PC-9 (cell line): ENCODE measurements around the gene CDC14B. TPM values are rescaled to one million over a fixed set of nuclear protein-coding genes. Genes with fewer than 3 reads are reported as not detected.

ENCODE experiments used
- BruUV-seq: library from RNA; stranded (reverse); fragments of 400-500 nt; replicated peaks from 2 replicates; lab custom pipeline; 2021; lab: Mats Ljungman, UMichigan
- CTCF ChIA-PET: fragments of 300-600 bp; sonication (Branson Sonifier 250); formaldehyde crosslinking; loops from one replicate; lab custom pipeline; 2022; ENCODE audit warnings: antibody characterized with exemption; lab: Charles Lee
- POLR2A ChIA-PET: fragments of 300-600 bp; sonication (Branson Sonifier 250); formaldehyde crosslinking; loops from one replicate; lab custom pipeline; 2022; ENCODE audit warnings: antibody characterized with exemption; ENCODE audit not compliant: unreplicated experiment; lab: Charles Lee
- DNase-seq, 2 experiments: peaks; one replicate each; pipeline versions ENCODE4 v3.0.0 to v3.0.0-alpha.2; 2015 to 2022; ENCODE audit warnings: mixed read lengths in 1 of 2
- H2AFZ ChIP-seq: fragments of 200-600 bp; sonication (generic); 2 replicates; pipeline ENCODE4 v1.8.1; 2017; ENCODE audit warnings: antibody characterized with exemption
- H3F3A ChIP-seq: fragments of 200-600 bp; sonication (generic); 2 replicates; pipeline ENCODE4 v1.8.1; 2017; ENCODE audit warnings: antibody characterized with exemption, mild to moderate bottlenecking, low read depth; ENCODE audit not compliant: insufficient read depth
- H3K27ac ChIP-seq: fragments of 200-600 bp; sonication (generic); 2 replicates; pipeline ENCODE4 v1.6.1; 2016; ENCODE audit warnings: mixed run types
- H3K27me3 ChIP-seq: fragments of 200-600 bp; sonication (generic); 2 replicates; pipeline ENCODE4 v1.6.1; 2016; ENCODE audit warnings: low read depth, mixed run types; ENCODE audit not compliant: insufficient read depth
- H3K36me3 ChIP-seq: fragments of 200-600 bp; sonication (generic); 2 replicates; pipeline ENCODE4 v1.6.1; 2016; ENCODE audit warnings: low read depth, mixed run types
- H3K4me1 ChIP-seq: fragments of 200-600 bp; sonication (generic); replicated peaks from 2 replicates; pipeline ENCODE4 v1.6.1; 2016; ENCODE audit warnings: mixed run types; ENCODE audit not compliant: insufficient read depth
- H3K4me2 ChIP-seq: fragments of 200-600 bp; sonication (generic); 2 replicates; pipeline ENCODE4 v1.6.1; 2017; ENCODE audit warnings: mixed run types
- H3K4me3 ChIP-seq: fragments of 200-600 bp; sonication (generic); 2 replicates; pipeline ENCODE4 v1.6.1; 2016; ENCODE audit warnings: mixed run types
- H3K79me2 ChIP-seq: fragments of 200-600 bp; sonication (generic); 2 replicates; pipeline ENCODE4 v1.6.1; 2017; ENCODE audit warnings: low read depth, mixed run types
- H3K9me2 ChIP-seq: fragments of 200-600 bp; sonication (generic); 2 replicates; pipeline ENCODE4 v1.8.1; 2017; ENCODE audit warnings: mild to moderate bottlenecking; ENCODE audit not compliant: insufficient read depth
- H3K9me3 ChIP-seq: fragments of 200-600 bp; sonication (generic); 2 replicates; pipeline ENCODE4 v1.8.1; 2016; ENCODE audit warnings: low read depth; ENCODE audit not compliant: insufficient read depth
- H4K20me1 ChIP-seq: fragments of 200-600 bp; sonication (generic); 2 replicates; pipeline ENCODE4 v1.8.1; 2017; ENCODE audit not compliant: insufficient read depth
- CTCF ChIP-seq: fragments of 200-600 bp; sonication (generic); conservative IDR thresholded peaks from 2 replicates; pipeline ENCODE4 v1.6.1; 2017; ENCODE audit warnings: mixed run types, antibody characterized with exemption, mild to moderate bottlenecking, moderate library complexity
- EZH2 ChIP-seq: fragments of 200-600 bp; sonication (generic); IDR thresholded peaks from 2 replicates; pipeline ENCODE4 v1.8.0; 2017; ENCODE audit warnings: antibody characterized with exemption, low read depth
- intact Hi-C: fragments of 100-400 bp; cut with micrococcal nuclease; formaldehyde crosslinking; loops from one replicate; pipeline ENCODE4 v1.10.0; 2022; ENCODE audit not compliant: unreplicated experiment
- total RNA-seq: library from RNA; stranded (reverse); gene quantifications from 2 replicates; pipeline ENCODE4 v1.2.3, GENCODE V29; 2021

The CDC14B gene
- total RNA-seq, 1 experiment from 2014 or later, result 47.2 TPM

GRCh38 chr9:96513622-96514021 lies 106.0 kb downstream of the CDC14B start:
- H3K4me3 ChIP-seq, result no peak overlapping the region
- TF ChIP-seq CTCF, result no peak
- H2AFZ ChIP-seq, result no peak overlapping the region
- H3K27ac ChIP-seq, result no peak overlapping the region
- no peak overlapping the region for H3K4me2 ChIP-seq
- H4K20me1 ChIP-seq, result no peaks in the 10 kb centered on the region
- intact Hi-C loops, result no loop called here
- POLR2A ChIA-PET, result interaction anchor here (0.6 kb wide), 1 partner anchor 130 kb away, joined by 4 read pairs; the partner anchor contains the start of gene SLC35D2
- H3K4me1 ChIP-seq, result no peaks in the 10 kb centered on the region
- H3K79me2 ChIP-seq, result no peaks in the 10 kb centered on the region
- CTCF ChIA-PET, result no interaction called here
- no peak for DNase-seq
- no peaks in the 10 kb centered on the region for H3K36me3 ChIP-seq
- no TSS peak for BruUV-seq
- H3K9me2 ChIP-seq, result no peaks in the 10 kb centered on the region
- H3K9me3 ChIP-seq, result no peaks in the 10 kb centered on the region
- H3F3A ChIP-seq, result no peaks in the 10 kb centered on the region
- H3K27me3 ChIP-seq, result no peaks in the 10 kb centered on the region

DNA sequence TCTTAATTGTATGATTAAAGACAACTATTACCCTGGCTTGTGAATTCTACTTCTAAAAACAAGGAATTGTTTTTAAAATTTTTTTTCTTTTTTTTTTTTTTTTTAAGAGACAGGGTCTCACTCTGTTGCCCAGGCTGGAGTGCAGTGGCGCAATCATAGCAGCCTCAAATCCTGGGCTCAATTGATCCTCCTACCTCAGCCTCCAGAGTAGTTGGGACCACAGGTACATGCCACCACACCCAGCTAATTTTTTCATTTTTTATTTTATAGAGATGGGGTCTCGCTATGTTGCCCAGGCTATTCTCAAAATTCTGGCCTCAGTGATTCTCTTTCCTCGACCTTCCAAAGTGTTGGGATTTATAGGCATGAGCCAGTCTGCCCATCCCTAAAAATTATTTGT lies 107.4 kb downstream of the CDC14B start:
- Histone ChIP-seq H3K27ac (no peak overlapping the region), H3K4me2 (no peak overlapping the region), H3F3A (no peaks in the 10 kb centered on the region), H2AFZ (no peak overlapping the region), H3K79me2 (no peaks in the 10 kb centered on the region), H3K4me3 (no peak overlapping the region), H3K9me3 (no peaks in the 10 kb centered on the region), H3K27me3 (no peaks in the 10 kb centered on the region), H3K9me2 (no peaks in the 10 kb centered on the region), H3K4me1 (no peaks in the 10 kb centered on the region), H4K20me1 (no peaks in the 10 kb centered on the region), H3K36me3 (no peaks in the 10 kb centered on the region)
- no peak for TF ChIP-seq EZH2
- TF ChIP-seq CTCF, result no peak
- ChIA-PET POLR2A (no interaction called here), CTCF (no interaction called here)
- BruUV-seq, result no TSS peak
- no peak for DNase-seq
- intact Hi-C loops, result no loop called here

- CTCF ChIA-PET, result no interaction called here
Observed at GRCh38 chr9:96510258-96510657, 109.4 kb downstream of the CDC14B start.

More at GRCh38 chr9:96510258-96510657, 109.4 kb downstream of the CDC14B start:
- Histone ChIP-seq H3K27me3 (no peaks in the 10 kb centered on the region), H3K9me2 (no peaks in the 10 kb centered on the region), H3K4me1 (no peaks in the 10 kb centered on the region), H2AFZ (no peak overlapping the region), H3K79me2 (no peaks in the 10 kb centered on the region), H3K27ac (no peak overlapping the region), H3F3A (no peaks in the 10 kb centered on the region), H3K36me3 (no peaks in the 10 kb centered on the region), H3K4me2 (no peak overlapping the region), H3K4me3 (no peak overlapping the region), H3K9me3 (no peaks in the 10 kb centered on the region), H4K20me1 (no peaks in the 10 kb centered on the region)
- intact Hi-C loops, result no loop called here
- no peak for DNase-seq
- TF ChIP-seq CTCF (no peak), EZH2 (no peak)
- no TSS peak for BruUV-seq
- POLR2A ChIA-PET, result no interaction called here
